ENCODE results near the gene FGFRL1.

FGFRL1 gene

GRCh38 chr4:1038948-1039492 is 27.6 kb downstream of the FGFRL1 start:
- Histone ChIP-seq H3K4me3 (ENCODE audit: low read depth, low read length) (no peak overlapping the region), H3K36me3 (ENCODE audit: control insufficient read depth, insufficient read depth, low read length) (no peaks in the 10 kb centered on the region), H3K4me2 (ENCODE audit: low read length) (no peak overlapping the region), H2AFZ (no peak overlapping the region), H3K9me3 (ENCODE audit: control insufficient read depth, low read length) (no peaks in the 10 kb centered on the region), H3K9ac (no peak overlapping the region), H3K27ac (no peak overlapping the region), H3K27me3 (ENCODE audit: control insufficient read depth, insufficient read depth, low read length) (no peaks in the 10 kb centered on the region), H3K4me1 (no peaks in the 10 kb centered on the region), H3K79me2 (no peaks in the 10 kb centered on the region)
- TF ChIP-seq CTCF (IDR thresholded peaks at IDR 0.05), result no peak

DNA sequence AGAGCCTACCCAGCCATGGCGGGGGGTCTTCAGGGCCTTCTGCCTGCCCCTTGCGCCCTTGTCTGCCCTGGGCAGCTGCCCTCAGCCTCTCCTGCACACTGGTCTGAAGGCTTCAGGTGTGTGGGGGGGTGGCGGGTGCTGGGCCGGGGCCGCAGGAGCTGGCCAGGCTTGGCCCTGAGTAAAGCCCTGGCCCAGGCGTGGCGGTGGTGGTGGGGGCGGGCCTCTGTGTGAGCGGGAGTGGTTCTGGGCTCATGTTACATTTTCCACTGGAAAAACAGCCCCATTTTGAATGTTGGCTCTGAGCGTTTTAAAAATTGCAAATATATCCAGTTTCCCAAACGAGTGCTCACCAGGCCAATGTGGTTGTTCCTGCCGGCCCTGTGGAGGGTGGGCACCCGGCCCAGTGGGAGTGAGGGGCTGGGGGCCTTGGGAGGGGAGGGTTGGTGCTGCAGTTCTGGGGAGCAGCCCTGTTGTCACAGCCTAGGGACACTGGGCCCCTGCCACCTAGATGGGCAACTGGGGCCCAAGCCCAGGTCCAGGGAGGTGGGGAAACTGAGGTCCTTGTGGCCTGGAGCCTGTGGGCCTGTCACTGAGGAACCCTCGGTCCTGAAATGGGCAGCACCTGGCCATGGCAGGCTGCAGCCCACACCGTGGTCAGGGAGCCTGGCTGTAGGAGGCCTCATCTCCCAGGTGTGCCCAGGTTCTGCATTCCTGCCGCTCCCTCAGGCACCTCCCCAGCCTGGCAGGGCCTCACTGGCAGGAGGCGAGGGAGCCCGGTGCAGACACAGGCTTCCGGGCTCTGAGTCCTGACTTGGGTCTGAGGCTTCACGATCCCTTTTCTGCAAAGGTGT is 28.3 kb downstream of the FGFRL1 start:
- H3K9ac ChIP-seq, result no peak overlapping the region
- no peaks in the 10 kb centered on the region for H3K4me1 ChIP-seq
- H2AFZ ChIP-seq, result no peak overlapping the region
- no peak overlapping the region for H3K4me3 ChIP-seq (ENCODE audit: low read depth, low read length)
- H3K27ac ChIP-seq, result no peak overlapping the region
- H3K27me3 ChIP-seq (ENCODE audit: control insufficient read depth, insufficient read depth, low read length), result no peaks in the 10 kb centered on the region
- no peak for TF ChIP-seq CTCF (IDR thresholded peaks at IDR 0.05)
- no peaks in the 10 kb centered on the region for H3K36me3 ChIP-seq (ENCODE audit: control insufficient read depth, insufficient read depth, low read length)
- no peak overlapping the region for H3K4me2 ChIP-seq (ENCODE audit: low read length)
- H3K9me3 ChIP-seq (ENCODE audit: control insufficient read depth, low read length), result no peaks in the 10 kb centered on the region
- no peaks in the 10 kb centered on the region for H3K79me2 ChIP-seq

DNA sequence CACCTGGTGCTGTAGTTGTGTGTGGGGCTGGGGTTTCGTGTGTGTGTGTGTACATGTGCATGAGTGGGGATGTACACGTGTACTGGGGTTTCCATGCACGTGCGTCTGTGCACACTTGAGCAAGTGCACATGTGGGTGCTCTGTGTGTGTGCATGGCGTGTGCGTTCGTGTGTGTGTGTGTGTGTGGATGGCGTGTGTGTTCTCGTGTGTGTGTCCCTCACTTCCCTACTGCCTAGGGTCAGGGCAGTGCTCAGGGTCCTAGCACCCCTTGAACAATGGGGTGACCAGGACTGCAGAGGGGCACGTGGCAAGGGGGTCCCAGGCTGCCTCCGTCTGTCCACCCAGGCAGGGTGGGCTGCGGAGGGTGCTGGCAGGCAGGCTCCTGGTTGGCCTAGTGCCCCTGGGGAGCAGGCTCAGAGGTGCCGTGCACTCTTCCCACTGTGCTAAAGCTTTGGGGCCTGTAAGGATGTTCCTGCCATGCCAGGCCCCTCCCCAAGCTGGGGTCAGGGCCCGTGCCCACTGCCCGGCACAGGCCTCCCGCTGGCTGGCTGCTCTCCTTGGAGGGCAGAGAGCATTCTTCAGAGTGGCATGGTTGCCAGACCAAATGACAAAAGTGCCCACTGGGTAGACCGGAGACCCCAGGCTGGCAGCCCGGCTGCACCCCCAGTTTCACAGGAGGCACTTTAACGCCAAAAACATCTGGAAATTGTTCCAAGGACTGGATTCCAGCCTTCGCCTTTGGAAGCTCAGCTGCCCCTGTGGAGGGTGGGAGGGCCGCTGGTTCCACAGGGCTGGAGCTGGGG is 29.1 kb downstream of the FGFRL1 start:
- Histone ChIP-seq H3K9me3 (ENCODE audit: control insufficient read depth, low read length) (no peaks in the 10 kb centered on the region), H3K9ac (no peak overlapping the region), H3K79me2 (no peaks in the 10 kb centered on the region), H3K4me1 (no peaks in the 10 kb centered on the region), H3K27me3 (ENCODE audit: control insufficient read depth, insufficient read depth, low read length) (peaks cover 4% of the 10 kb centered on the region), H2AFZ (no peak overlapping the region), H3K4me2 (ENCODE audit: low read length) (no peak overlapping the region), H3K36me3 (ENCODE audit: control insufficient read depth, insufficient read depth, low read length) (no peaks in the 10 kb centered on the region), H3K27ac (no peak overlapping the region), H3K4me3 (ENCODE audit: low read depth, low read length) (no peak overlapping the region)
- no peak for TF ChIP-seq CTCF (IDR thresholded peaks at IDR 0.05)

DNA sequence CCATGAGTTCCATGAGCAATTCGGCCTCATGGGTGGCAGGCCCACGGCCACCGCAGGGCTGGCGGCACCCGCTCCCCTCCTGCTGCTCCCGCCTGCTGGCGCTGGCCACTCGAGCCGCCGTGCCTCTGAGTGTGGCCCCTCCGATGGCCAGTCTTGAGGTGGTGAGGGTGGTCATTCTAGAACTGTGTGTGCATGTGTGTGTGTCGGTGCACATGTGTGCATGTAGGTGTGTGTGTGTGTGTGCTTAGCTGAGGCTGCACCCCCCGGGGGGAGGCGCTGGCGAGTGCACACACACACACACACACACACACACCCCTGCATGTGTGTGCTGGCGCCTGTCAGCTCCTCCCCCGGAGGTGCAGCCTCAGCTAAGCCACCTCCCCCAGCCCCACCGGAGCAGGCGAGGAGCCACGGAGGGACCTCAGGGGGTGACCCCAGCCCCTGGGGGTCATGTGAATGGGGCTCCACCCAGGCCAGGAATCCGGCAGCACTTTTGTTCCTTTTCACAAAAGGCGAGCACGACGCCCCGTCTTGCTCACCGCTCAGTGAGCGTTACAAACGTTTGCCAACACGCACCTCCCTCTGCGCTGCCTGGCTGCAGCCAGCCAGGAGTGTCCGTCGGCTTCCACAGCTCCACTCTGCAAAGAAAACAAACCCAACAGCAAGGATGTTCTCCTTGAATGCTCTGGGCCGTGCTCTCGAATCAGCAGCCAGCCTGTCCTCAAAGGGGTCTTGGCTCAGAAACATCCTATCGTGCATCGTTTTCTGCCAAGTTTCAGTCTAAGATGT is 29.9 kb downstream of the FGFRL1 start:
- no peak overlapping the region for H3K27ac ChIP-seq

More for the DNA sequence above, 29.9 kb downstream of the FGFRL1 start:
- Histone ChIP-seq H3K4me3 (ENCODE audit: low read depth, low read length) (no peak overlapping the region), H3K36me3 (ENCODE audit: control insufficient read depth, insufficient read depth, low read length) (no peaks in the 10 kb centered on the region), H3K9ac (no peak overlapping the region), H3K27me3 (ENCODE audit: control insufficient read depth, insufficient read depth, low read length) (peaks cover 4% of the 10 kb centered on the region), H3K4me2 (ENCODE audit: low read length) (peak overlapping the region; percentile 36), H3K4me1 (no peaks in the 10 kb centered on the region), H2AFZ (no peak overlapping the region), H3K79me2 (no peaks in the 10 kb centered on the region), H3K9me3 (ENCODE audit: control insufficient read depth, low read length) (no peaks in the 10 kb centered on the region)
- no peak for TF ChIP-seq CTCF (IDR thresholded peaks at IDR 0.05)

Data from parathyroid adenoma (tissue), 2 donors.